Measurements from ENCODE around the gene WDR77. TPM values are rescaled to one million over a fixed set of nuclear protein-coding genes. Genes with fewer than 3 reads are reported as not detected.
A peak's percentile ranks its signal among the peaks of the same experiment; 100 is the strongest.

The WDR77 gene
- total RNA-seq, 1 experiment from 2014 or later: 42.5 TPM

GRCh38 chr1:111441573-111442192 is 7.4 kb downstream of the WDR77 start:
- Histone ChIP-seq H3K4me1 (ENCODE audit: control insufficient read depth in 1 of 2, insufficient read depth in 2 of 2, low read length in 2 of 2) (peaks cover 0 to 6% of the 10 kb centered on the region in 2 experiments; a peak in 1 of 4 replicates), H3K4me2 (ENCODE audit: low read length) (no peak overlapping the region), H3K27me3 (ENCODE audit: insufficient read depth, low read length) (no peaks in the 10 kb centered on the region), H3K9me2 (ENCODE audit: insufficient read depth) (no peaks in the 10 kb centered on the region), H3K4me3 (replicated peaks in 1 of 2; ENCODE audit: low read depth in 1 of 2, low read length in 2 of 2) (no peak overlapping the region), H3K36me3 (ENCODE audit: control insufficient read depth in 1 of 2, insufficient read depth in 2 of 2, low read length in 2 of 2) (peaks cover 58 to 81% of the 10 kb centered on the region in 2 experiments; a peak in 3 of 4 replicates), H3K9ac (ENCODE audit: low read length) (no peak overlapping the region), H3K9me3 (ENCODE audit: control insufficient read depth in 1 of 2, insufficient read depth in 1 of 2, low read depth in 1 of 2, low read length in 2 of 2) (no peaks in the 10 kb centered on the region), H3K27ac (ENCODE audit: low read depth, low read length) (no peak overlapping the region), H3K79me2 (ENCODE audit: insufficient read depth, low read length) (peaks cover 40% of the 10 kb centered on the region), H2AFZ (ENCODE audit: low read depth, low read length, poor library complexity, severe bottlenecking) (no peak overlapping the region), H4K20me1 (ENCODE audit: insufficient read depth) (no peaks in the 10 kb centered on the region)
- ChIA-PET CTCF (interaction anchor here (1.5 kb wide), 1 partner anchor 219 kb away, joined by 4 read pairs; no protein-coding TSS in a partner anchor), RAD21 (ENCODE audit: low non-redundant PET in 1 of 2, low total read pairs in 2 of 2, uncharacterized antibody in 2 of 2, unreplicated experiment in 2 of 2) (no interaction called here), POLR2A (no interaction called here)
- intact Hi-C loops (cut with micrococcal nuclease): loop anchor here (2.0 kb wide), 1 partner anchor 219 kb away; no protein-coding TSS in a partner anchor
- BruUV-seq (replicated peaks): no TSS peak
- TF ChIP-seq POLR2AphosphoS5 (IDR thresholded peaks at IDR 0.05; ENCODE audit: low read depth, low read length) (no peak), RAD21 (IDR thresholded peaks at IDR 0.05; ENCODE audit: low read depth) (peak; percentile 28; the same call in 1 of the 2 replicates), ELF1 (IDR thresholded peaks at IDR 0.05; ENCODE audit: borderline replicate concordance, low read depth) (no peak), FOSL1 (IDR thresholded peaks at IDR 0.05; ENCODE audit: low read depth) (no peak), CTCF (IDR thresholded peaks at IDR 0.05 in 2 of 3, conservative IDR thresholded peaks at IDR 0.05 in 1 of 3; ENCODE audit: borderline replicate concordance in 1 of 3, insufficient read depth in 1 of 3, low read depth in 2 of 3, low read length in 2 of 3) (peak; percentile 24 to 73 (median 70); a peak in 5 of 6 replicates), SIN3A (IDR thresholded peaks at IDR 0.05; ENCODE audit: low read depth) (no peak)
- ATAC-seq (peak; percentile 86), DNase-seq (ENCODE audit: low read depth, low spot score) (no peak)
